K562 (cell line): ENCODE data around the gene PLA1A. TPM values are rescaled to one million over a fixed set of nuclear protein-coding genes. Genes with fewer than 3 reads are reported as not detected.
A peak's percentile ranks its signal among the peaks of the same experiment; 100 is the strongest.

ENCODE experiments used
- ATAC-seq: fragments of 200-7000 bp; cut with Tn5 transposase; 3 replicates; pipeline ENCODE4 v1.9.1; 2020; ENCODE audit warnings: moderate library complexity
- BruUV-seq: library from RNA; stranded (reverse); fragments of 400-500 nt; replicated peaks from 2 replicates; lab custom pipeline; 2021; lab: Mats Ljungman, UMichigan
- CTCF ChIA-PET: fragments of 300-600 bp; formaldehyde crosslinking; extraction: SDS; loops from one replicate; lab custom pipeline; 2021; ENCODE audit warnings: low intra/inter-chr PET ratio; lab: Yijun Ruan, JAX
- POLR2A ChIA-PET: fragments of 300-600, 350-650 bp; sonication (Branson Sonifier 250); formaldehyde crosslinking; extraction: SDS; loops from one replicate; lab custom pipeline; 2021; ENCODE audit warnings: antibody characterized with exemption, inconsistent platforms; lab: Yijun Ruan, JAX
- DNase-seq, 4 experiments: peaks; one replicate each; pipeline versions ENCODE4 v3.0.0 to v3.0.0-alpha.2; 2011 to 2018; ENCODE audit warnings: low spot score in 3 of 4, mixed read lengths in 3 of 4; ENCODE audit errors: extremely low read depth in 1 of 4
- FAIRE-seq: peaks from 2 replicates; lab custom pipeline; 2011; peaks lifted over from hg19 to GRCh38; lab: Jason Lieb, UNC
- H2AFZ ChIP-seq: 2 replicates; pipeline ENCODE4 v1.6.0; 2011; ENCODE audit warnings: low read depth, low read length, control low read depth, inconsistent platforms
- H3K27ac ChIP-seq: fragments of 200-600 bp; 3 replicates; pipeline ENCODE4 v1.8.0; 2011; ENCODE audit warnings: low read depth, mild to moderate bottlenecking, control low read depth, inconsistent platforms, low read length, moderate library complexity, mixed read lengths; ENCODE audit errors: extremely low read depth
- H3K27me3 ChIP-seq, 2 experiments: fragments of 300-600 bp in 1 of 2; 2 replicates in 1 of 2; 3 replicates in 1 of 2; pipeline versions ENCODE4 v1.6.0 to v1.8.0; 2011; ENCODE audit warnings: inconsistent platforms in 2 of 2, low read length in 2 of 2, mild to moderate bottlenecking in 1 of 2, mixed read lengths in 1 of 2, moderate library complexity in 1 of 2; ENCODE audit not compliant: control insufficient read depth in 2 of 2, insufficient read depth in 2 of 2
- H3K36me3 ChIP-seq: fragments of 300-600 bp; 3 replicates; pipeline ENCODE4 v1.8.0; 2011; ENCODE audit warnings: mild to moderate bottlenecking, low read length, inconsistent platforms; ENCODE audit not compliant: control insufficient read depth, insufficient read depth
- H3K4me1 ChIP-seq, 2 experiments: fragments of 200-600 bp in 1 of 2; replicated peaks in 1 of 2; 2 replicates in 1 of 2; 3 replicates in 1 of 2; pipeline versions ENCODE4 v1.5.1 to v1.8.0; 2011; ENCODE audit warnings: inconsistent platforms in 2 of 2, low read length in 2 of 2, mild to moderate bottlenecking in 1 of 2, mixed read lengths in 1 of 2, moderate library complexity in 1 of 2; ENCODE audit not compliant: control insufficient read depth in 2 of 2, insufficient read depth in 2 of 2
- H3K4me2 ChIP-seq: 2 replicates; pipeline ENCODE4 v1.6.1; 2011; ENCODE audit warnings: low read length, control low read depth, inconsistent platforms, mixed read lengths; ENCODE audit not compliant: insufficient read depth
- H3K4me3 ChIP-seq: fragments of 200-600 bp; sonication (generic), shearing (Covaris generic); 2 replicates; pipeline ENCODE4 v1.5.1; 2016; ENCODE audit warnings: control low read depth, inconsistent platforms
- H3K79me2 ChIP-seq: fragments of 200-600 bp; 3 replicates; pipeline ENCODE4 v1.8.0; 2011; ENCODE audit warnings: low read length, inconsistent platforms; ENCODE audit not compliant: control insufficient read depth, insufficient read depth
- H3K9ac ChIP-seq, 2 experiments: 2 replicates each; pipeline versions ENCODE4 v1.6.0 to v1.6.1; 2011; ENCODE audit warnings: low read depth in 2 of 2, low read length in 2 of 2, control low read depth in 1 of 2, inconsistent platforms in 1 of 2, mild to moderate bottlenecking in 1 of 2, mixed read lengths in 1 of 2; ENCODE audit not compliant: insufficient read depth in 1 of 2
- H3K9me1 ChIP-seq: one replicate; pipeline ENCODE4 v1.6.0; 2011; ENCODE audit warnings: inconsistent platforms, mild to moderate bottlenecking, low read length, moderate library complexity; ENCODE audit not compliant: control insufficient read depth, insufficient read depth
- H3K9me3 ChIP-seq: replicated peaks from 2 replicates; pipeline ENCODE4 v1.5.1; 2011; ENCODE audit warnings: low read depth, low read length, inconsistent platforms; ENCODE audit not compliant: control insufficient read depth, insufficient read depth
- H4K20me1 ChIP-seq: replicated peaks from 2 replicates; pipeline ENCODE4 v1.6.1; 2011; ENCODE audit warnings: low read length, inconsistent platforms, mixed read lengths; ENCODE audit not compliant: control insufficient read depth, insufficient read depth
- COPS2 ChIP-seq: fragments of 450-650 bp; conservative IDR thresholded peaks from 2 replicates; pipeline ENCODE4 v1.6.1; 2016; ENCODE audit warnings: mild to moderate bottlenecking, moderate library complexity
- HDAC8 ChIP-seq: fragments of 450-650 bp; IDR thresholded peaks from 2 replicates; pipeline ENCODE4 v1.6.1; 2016; ENCODE audit warnings: mild to moderate bottlenecking, missing genetic modification characterization, moderate library complexity, missing compliant biosample characterization
- HMG20B ChIP-seq: fragments of 250-450 bp; sonication (Bioruptor Pico); IDR thresholded peaks from 2 replicates; pipeline ENCODE4 v1.5.0; 2021; ENCODE audit warnings: mild to moderate bottlenecking
- IRF9 ChIP-seq: fragments of 450-650 bp; IDR thresholded peaks from 2 replicates; pipeline ENCODE4 v1.6.1; 2016; ENCODE audit warnings: missing biosample characterization, missing genetic modification characterization
- JUND ChIP-seq, 2 experiments: IDR thresholded peaks; 2 replicates in 1 of 2; 3 replicates in 1 of 2; pipeline ENCODE4 v1.6.1; 2011; ENCODE audit warnings: borderline replicate concordance in 2 of 2, low read depth in 2 of 2, low read length in 2 of 2, improper control_type of control experiment in 1 of 2, missing biosample characterization in 1 of 2, missing genetic modification characterization in 1 of 2, missing genetic modification reagents in 1 of 2
- MAFG ChIP-seq: fragments of 450-650 bp; conservative IDR thresholded peaks from 2 replicates; pipeline ENCODE4 v1.6.1; 2016; ENCODE audit warnings: missing genetic modification characterization, missing compliant biosample characterization
- MTF1 ChIP-seq: fragments of 250-450 bp; sonication (Bioruptor Pico); IDR thresholded peaks from 2 replicates; pipeline ENCODE4 v1.9.0; 2021; ENCODE audit warnings: moderate library complexity, mild to moderate bottlenecking, inconsistent platforms, borderline replicate concordance
- PTTG1 ChIP-seq: fragments of 450-650 bp; IDR thresholded peaks from 2 replicates; pipeline ENCODE4 v1.6.1; 2016; ENCODE audit warnings: low read depth, mild to moderate bottlenecking, missing genetic modification characterization, missing compliant biosample characterization
- RBBP5 ChIP-seq: fragments of 200-600 bp; sonication (generic); IDR thresholded peaks from 2 replicates; pipeline ENCODE4 v1.6.1; 2012; ENCODE audit warnings: borderline replicate concordance, mild to moderate bottlenecking, low read length, control low read depth, inconsistent platforms; ENCODE audit not compliant: insufficient read depth, poor library complexity, severe bottlenecking
- RCOR1 ChIP-seq, 2 experiments: IDR thresholded peaks; 2 replicates each; pipeline ENCODE4 v1.6.1; 2012; ENCODE audit warnings: low read depth in 2 of 2, low read length in 2 of 2, borderline replicate concordance in 1 of 2, improper control_type of control experiment in 1 of 2
- RUNX1 ChIP-seq: sonication (generic); IDR thresholded peaks from 2 replicates; pipeline ENCODE4 v1.6.1; 2016; ENCODE audit warnings: antibody characterized with exemption, low read depth
- SLC30A9 ChIP-seq: fragments of 250-450 bp; sonication (Bioruptor Pico); IDR thresholded peaks from 2 replicates; pipeline ENCODE4 v1.8.0; 2022; ENCODE audit warnings: mild to moderate bottlenecking, moderate library complexity
- SMARCC2 ChIP-seq: fragments of 450-650 bp; IDR thresholded peaks from 2 replicates; pipeline ENCODE4 v1.6.1; 2017; ENCODE audit warnings: antibody characterized with exemption, moderate library complexity, mild to moderate bottlenecking, low read depth
- SOX6 ChIP-seq: fragments of 450-650 bp; IDR thresholded peaks from 2 replicates; pipeline ENCODE4 v1.6.1; 2014; ENCODE audit warnings: mild to moderate bottlenecking
- SREBF2 ChIP-seq: sonication (generic); formaldehyde crosslinking; IDR thresholded peaks from 2 replicates; pipeline ENCODE4 v1.4.0; 2020; ENCODE audit warnings: mild to moderate bottlenecking, missing genetic modification reagents
- ZNF384 ChIP-seq: IDR thresholded peaks from 2 replicates; pipeline ENCODE4 v1.6.1; 2012; ENCODE audit warnings: low read depth, low read length, improper control_type of control experiment
- WGBS: fragments of 100-300 bp; shearing (Covaris generic); methylation state at CpG from one replicate; pipeline ENCODE4 v1.1.6; 2016; ENCODE audit warnings: low coverage, mixed read lengths; ENCODE audit not compliant: insufficient coverage; ENCODE audit errors: missing lambda C conversion rate; 5-methylcytosine and 5-hydroxymethylcytosine counted together
- in situ Hi-C: fragments of 300-500 bp; cut with MboI; formaldehyde crosslinking; loops from 4 replicates; pipeline ENCODE4 v1.15.0; 2018; ENCODE audit warnings: inconsistent platforms, mixed read lengths
- intact Hi-C: fragments of 100-400 bp; cut with micrococcal nuclease; formaldehyde crosslinking; loops from 2 replicates; pipeline ENCODE4 v1.14.2; 2022
- polyA plus RNA-seq, 8 experiments: library from polyadenylated mRNA; depleted of rRNA in 4 of 8; stranded (reverse) in 5 of 8; unstranded in 3 of 8; fragments of >200 nt; fragmentation: Nextera tagmentation in 2 of 8; fragmentation: Illumina TruSeq in 1 of 8; extraction: Ambion mirVana in 2 of 8; extraction: Trizol in 1 of 8; gene quantifications; 2 replicates each; pipeline versions ENCODE4 v1.2.1 to v1.2.3, GENCODE V29; 2011 to 2014; ENCODE audit warnings: inconsistent platforms in 1 of 8, missing spikeins in 1 of 8
- total RNA-seq, 7 experiments: library from RNA; depleted of rRNA in 6 of 7; stranded (reverse); fragments of >200 nt in 6 of 7; fragmentation: Illumina TruSeq in 2 of 7; extraction: Trizol in 2 of 7; gene quantifications; 2 replicates each; pipeline versions ENCODE4 v1.2.1 to v1.2.3, GENCODE V29; 2011 to 2021; ENCODE audit warnings: low replicate concordance in 1 of 7
- TF ChIP-seq, protein P1 (sequence below): sonication (generic); formaldehyde crosslinking; IDR thresholded peaks from 2 replicates; pipeline ENCODE4 v1.8.0; 2023; ENCODE audit warnings: mild to moderate bottlenecking, missing genetic modification reagents
- TF ChIP-seq, protein P2 (sequence below): sonication (generic); IDR thresholded peaks from 2 replicates; pipeline ENCODE4 v1.6.1; 2016

The PLA1A gene
- total and polyA plus RNA-seq, 9 of the 15 experiments (the other 6 are each of a cell fraction or from before 2014, with no cell fraction given): not detected

DNA sequence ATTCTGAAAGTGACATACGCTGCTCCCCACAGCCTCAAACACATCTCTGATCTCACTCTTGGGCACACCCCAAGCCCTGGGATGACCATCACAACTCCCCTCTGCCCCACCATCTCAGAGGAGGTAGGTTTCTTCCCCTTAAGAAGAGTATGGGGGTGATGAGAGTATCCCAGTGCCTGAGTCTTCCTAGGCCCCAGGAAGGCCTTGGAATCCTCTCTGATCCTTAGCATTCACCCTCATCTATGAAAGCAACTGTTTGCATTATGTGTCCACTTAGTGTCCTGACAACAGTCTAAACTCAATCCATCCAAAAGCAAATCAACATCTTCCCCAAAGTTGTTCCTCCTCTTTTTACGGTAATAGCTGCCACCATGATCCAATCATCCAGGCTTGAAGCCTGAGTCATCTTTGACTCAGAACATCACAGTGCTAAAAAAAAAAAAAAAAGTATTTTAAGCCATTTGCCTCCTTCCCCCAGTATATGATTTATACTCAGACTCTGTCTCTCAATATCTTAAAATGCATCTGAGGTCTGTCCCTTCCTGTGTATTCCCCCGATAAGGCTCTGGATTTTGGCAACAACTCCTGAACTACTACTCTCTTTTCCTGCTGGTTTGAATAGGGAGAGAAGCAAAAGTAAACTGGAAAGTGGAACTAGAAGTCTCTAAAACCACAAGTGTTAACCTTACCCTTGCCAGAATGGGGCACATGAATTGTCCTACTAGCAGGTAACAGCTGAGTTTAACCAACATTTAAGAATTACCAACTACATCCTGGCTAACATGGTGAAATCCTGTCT is 40.2 kb downstream of the PLA1A start:
- Histone ChIP-seq H3K4me1 (peaks cover 8 to 42% of the 10 kb centered on the region in 2 experiments), H2AFZ (peak overlapping the region; percentile 79), H3K9me1 (peaks cover 3% of the 10 kb centered on the region), H3K36me3 (no peaks in the 10 kb centered on the region), H3K27me3 (no peaks in the 10 kb centered on the region), H3K27ac (peak overlapping the region; percentile 83; the same call in 2 of the 3 replicates), H3K4me2 (peak overlapping the region; percentile 22; the same call in 1 of the 2 replicates), H3K4me3 (no peak overlapping the region), H3K9me3 (no peaks in the 10 kb centered on the region), H3K9ac (no peak overlapping the region), H3K79me2 (no peaks in the 10 kb centered on the region), H4K20me1 (no peaks in the 10 kb centered on the region)
- in situ Hi-C loops (no loop called here), intact Hi-C loops (loop anchor here (5.0 kb wide), 1 partner anchor 39 kb away; the partner anchor contains the start of gene COX17)
- DNase-seq: peak in 2 of 4 experiments; percentile 16 to 50
- no TSS peak for BruUV-seq
- peak; percentile 29; the same call in 2 of the 3 replicates for ATAC-seq
- ChIA-PET POLR2A (interaction anchor here (1.6 kb wide), 1 partner anchor 20 kb away, joined by 3 read pairs; no protein-coding TSS in a partner anchor), CTCF (no interaction called here)
- 29% methylated on average over 3 of the region's 3 CpGs for WGBS
- no peak for FAIRE-seq
- peak; percentile 36; the same call in 1 of the 2 replicates for TF ChIP-seq HDAC8 (tag)
- TF ChIP-seq ZNF384: peak; percentile 84
- TF ChIP-seq SMARCC2: no peak
- no peak for TF ChIP-seq SLC30A9
- no peak for TF ChIP-seq RBBP5
- TF ChIP-seq RUNX1: no peak
- 0 out of 2 replicates have a peak, but pooled peaks have one; percentile 12 for TF ChIP-seq SOX6
- TF ChIP-seq, protein P1, sequence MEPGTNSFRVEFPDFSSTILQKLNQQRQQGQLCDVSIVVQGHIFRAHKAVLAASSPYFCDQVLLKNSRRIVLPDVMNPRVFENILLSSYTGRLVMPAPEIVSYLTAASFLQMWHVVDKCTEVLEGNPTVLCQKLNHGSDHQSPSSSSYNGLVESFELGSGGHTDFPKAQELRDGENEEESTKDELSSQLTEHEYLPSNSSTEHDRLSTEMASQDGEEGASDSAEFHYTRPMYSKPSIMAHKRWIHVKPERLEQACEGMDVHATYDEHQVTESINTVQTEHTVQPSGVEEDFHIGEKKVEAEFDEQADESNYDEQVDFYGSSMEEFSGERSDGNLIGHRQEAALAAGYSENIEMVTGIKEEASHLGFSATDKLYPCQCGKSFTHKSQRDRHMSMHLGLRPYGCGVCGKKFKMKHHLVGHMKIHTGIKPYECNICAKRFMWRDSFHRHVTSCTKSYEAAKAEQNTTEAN: no peak
- no peak for TF ChIP-seq MTF1
- peak; percentile 33; the same call in 1 of the 2 replicates for TF ChIP-seq MAFG
- TF ChIP-seq SREBF2 (CRISPR knock-in tag): no peak
- TF ChIP-seq HMG20B: no peak
- peak; percentile 52; the same call in 1 of the 2 replicates for TF ChIP-seq PTTG1 (tag)
- TF ChIP-seq JUND (IDR thresholded peaks at IDR 0.05; ENCODE audit: borderline replicate concordance, low read depth, low read length): peak; percentile 78
- peak; percentile 86; the same call in 2 of the 3 replicates for TF ChIP-seq JUND (tag; IDR thresholded peaks at IDR 0.05; ENCODE audit: borderline replicate concordance, low read depth, low read length)
- no peak for TF ChIP-seq COPS2
- peak in 1 of 2 experiments; percentile 37; a peak in 2 of 4 replicates for TF ChIP-seq RCOR1 (IDR thresholded peaks at IDR 0.05; ENCODE audit: borderline replicate concordance in 1 of 2, low read depth in 2 of 2, low read length in 2 of 2)
- TF ChIP-seq, protein P2, sequence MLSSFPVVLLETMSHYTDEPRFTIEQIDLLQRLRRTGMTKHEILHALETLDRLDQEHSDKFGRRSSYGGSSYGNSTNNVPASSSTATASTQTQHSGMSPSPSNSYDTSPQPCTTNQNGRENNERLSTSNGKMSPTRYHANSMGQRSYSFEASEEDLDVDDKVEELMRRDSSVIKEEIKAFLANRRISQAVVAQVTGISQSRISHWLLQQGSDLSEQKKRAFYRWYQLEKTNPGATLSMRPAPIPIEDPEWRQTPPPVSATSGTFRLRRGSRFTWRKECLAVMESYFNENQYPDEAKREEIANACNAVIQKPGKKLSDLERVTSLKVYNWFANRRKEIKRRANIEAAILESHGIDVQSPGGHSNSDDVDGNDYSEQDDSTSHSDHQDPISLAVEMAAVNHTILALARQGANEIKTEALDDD: peak; percentile 83
- 0 out of 2 replicates have a peak, but pooled peaks have one; percentile 13 for TF ChIP-seq IRF9 (tag)
